Inferior parietal cortex (tissue), 1 donor: ENCODE data around the gene TCERG1L.
"Not testable (repeated sequence)": the region's sequence is repeated elsewhere in the genome, so short reads cannot be mapped to it uniquely, and the experiment has no call there.

ENCODE experiments used
- DNase-seq: peaks from one replicate; pipeline ENCODE4 v3.0.0-alpha.2; 2016; ENCODE audit errors: extremely low spot score

TCERG1L gene

GRCh38 chr10:131167036-131167860 lies 144.3 kb downstream of the TCERG1L start:
- no peak for DNase-seq

GRCh38 chr10:131166486-131166885 lies 145.0 kb downstream of the TCERG1L start:
- no peak for DNase-seq

GRCh38 chr10:131165092-131165491 lies 146.4 kb downstream of the TCERG1L start:
- no peak for DNase-seq

DNA sequence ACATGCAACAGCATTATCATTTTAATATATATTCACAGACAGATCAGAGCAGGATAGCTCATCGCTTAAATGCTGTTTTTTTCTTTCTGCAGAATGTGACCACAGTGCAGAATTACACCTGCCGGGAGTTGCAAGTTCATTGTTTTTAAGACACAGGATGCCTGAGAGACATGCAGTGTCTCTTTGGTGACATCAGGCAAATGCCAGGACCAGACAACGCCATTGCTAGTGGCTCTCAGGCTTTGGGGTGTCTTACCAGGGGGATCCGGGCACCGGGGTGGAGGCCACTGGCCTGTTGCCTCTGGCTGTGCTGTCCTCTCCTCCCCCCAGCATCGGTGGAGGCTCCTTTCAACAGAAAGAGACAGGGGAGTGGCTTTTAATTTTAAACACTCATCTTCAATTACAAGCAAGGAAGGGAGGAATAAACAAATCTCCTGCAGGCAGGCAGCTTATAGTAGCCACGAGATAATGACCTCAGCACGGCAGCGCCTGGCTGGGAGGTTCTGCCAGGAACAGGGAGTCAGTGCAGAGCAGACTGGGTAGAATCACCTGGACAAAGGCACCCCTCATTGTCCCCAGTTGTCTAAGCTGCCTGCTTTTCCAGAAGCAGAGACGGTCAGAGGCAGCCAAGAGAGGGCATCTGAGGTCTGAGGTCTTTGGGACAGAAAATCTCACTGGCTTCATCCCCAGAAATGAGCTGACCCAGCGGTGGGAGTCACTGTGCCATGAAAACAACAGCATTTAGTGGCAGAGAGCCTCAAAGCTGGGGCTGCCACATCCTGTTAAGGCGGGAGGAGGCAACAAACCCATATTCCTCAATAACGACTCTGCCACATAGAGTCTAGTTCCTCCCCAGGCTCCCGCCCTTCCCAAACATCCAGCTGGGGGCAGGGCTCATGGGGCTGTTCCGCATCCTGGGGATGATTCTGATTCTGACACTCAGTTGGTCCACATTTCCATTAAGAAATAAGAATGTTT lies 148.4 kb downstream of the TCERG1L start:
- DNase-seq: no peak

DNA sequence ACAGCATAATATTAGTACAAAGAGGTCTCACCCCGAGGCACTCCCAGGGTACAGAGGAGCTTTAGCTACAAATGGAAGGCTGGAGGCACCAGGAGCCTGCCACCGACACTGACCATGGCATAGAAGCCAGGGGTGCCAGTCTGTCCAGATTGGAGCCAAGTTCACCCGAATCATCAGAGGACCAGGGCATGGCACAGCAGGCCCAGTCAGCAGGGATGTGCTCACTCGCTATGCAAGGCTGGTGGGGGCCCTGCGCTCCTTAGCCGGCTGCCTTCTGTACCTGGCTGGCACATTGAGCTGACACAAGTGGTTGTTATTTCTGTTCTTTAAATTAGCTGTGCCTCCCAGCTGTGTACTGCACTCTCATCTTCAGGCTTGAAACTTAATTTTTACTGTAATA lies 149.3 kb downstream of the TCERG1L start:
- DNase-seq: no peak

DNA sequence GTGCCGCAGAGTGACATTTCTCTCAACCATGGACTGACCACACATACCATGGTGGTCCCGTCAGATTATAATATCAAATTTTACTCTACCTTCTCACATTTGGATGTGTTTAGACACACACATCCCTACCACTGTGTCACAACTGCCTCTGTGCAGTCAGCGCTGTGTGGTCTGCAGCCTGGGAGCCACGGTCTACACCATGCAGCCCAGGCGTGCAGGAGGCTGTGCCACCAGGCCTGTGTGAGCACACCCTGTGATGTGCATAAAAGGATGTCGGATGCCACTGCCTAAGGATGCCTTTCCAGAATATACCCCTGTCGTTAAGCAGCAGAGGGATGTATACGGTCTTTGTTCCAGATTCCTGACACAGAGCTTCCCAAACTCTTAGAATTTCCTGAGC lies 150.4 kb downstream of the TCERG1L start:
- DNase-seq: no peak

GRCh38 chr10:131160219-131160875 lies 151.2 kb downstream of the TCERG1L start:
- DNase-seq: no peak

DNA sequence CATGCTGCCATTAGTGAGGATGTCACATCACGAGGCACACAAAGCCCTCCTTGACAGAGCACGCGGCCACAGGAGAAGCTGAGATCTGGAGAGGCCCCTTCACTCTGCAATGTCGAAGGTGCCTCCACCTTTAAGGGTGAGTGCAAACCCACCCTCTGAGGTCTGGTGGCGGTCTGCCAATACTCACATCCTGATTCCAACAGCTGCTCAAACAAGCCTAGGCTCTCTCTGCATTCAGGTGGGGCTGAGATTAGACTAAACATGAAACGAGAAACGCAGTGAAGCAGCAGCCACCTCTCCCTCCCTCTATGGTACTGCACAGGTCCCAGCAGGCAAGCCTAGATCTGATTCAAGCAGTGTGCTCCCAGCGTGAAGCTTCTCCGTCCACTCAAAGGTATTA lies 151.8 kb downstream of the TCERG1L start:
- DNase-seq: no peak

GRCh38 chr10:131158695-131159094 lies 152.8 kb downstream of the TCERG1L start:
- no peak for DNase-seq

- no peak for DNase-seq
These were observed 153.6 kb downstream of the TCERG1L start for GRCh38 chr10:131157899-131158298.

DNA sequence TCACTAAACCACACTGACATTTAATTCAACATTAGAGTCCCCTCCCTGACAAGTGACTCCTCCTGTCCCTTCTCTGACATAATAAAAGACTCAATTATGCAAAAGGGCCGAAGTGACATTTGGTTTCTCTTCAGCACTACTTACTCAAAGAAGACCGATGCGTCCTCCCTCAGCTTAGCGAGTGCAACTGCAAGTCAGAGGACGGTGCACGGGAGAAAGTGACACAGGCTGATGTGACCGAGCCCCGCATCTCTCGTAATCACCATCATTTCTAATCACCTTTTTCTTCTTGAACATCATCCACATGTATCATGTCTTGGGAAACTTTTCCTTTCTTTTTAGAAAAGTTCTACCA lies 155.7 kb downstream of the TCERG1L start:
- DNase-seq: no peak

- DNase-seq: no peak
These were observed 156.2 kb downstream of the TCERG1L start for GRCh38 chr10:131155218-131155875.

- no peak for DNase-seq
These were observed 157.1 kb downstream of the TCERG1L start for GRCh38 chr10:131154306-131155025.

GRCh38 chr10:131152456-131152855 lies 159.1 kb downstream of the TCERG1L start:
- not testable (repeated sequence) for DNase-seq

DNA sequence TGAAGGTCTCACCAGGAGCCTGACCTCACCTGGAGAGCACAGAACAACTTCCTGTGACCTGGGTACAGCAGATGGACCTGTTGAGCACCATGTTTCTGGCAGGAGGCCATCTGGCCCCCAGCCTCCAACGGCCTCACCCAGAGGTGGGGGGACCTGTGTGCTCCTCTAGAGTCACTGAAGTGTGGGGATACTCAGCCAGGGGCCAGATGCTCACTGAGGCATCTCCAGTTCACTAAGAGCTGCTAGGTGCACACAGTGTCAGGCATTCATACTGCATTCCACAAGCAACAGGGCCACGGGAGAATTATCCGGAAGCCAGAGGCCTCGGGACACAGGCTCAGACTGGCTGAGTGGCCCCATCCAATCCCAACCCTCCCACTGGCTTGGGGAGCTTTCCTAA lies 161.4 kb downstream of the TCERG1L start:
- no peak for DNase-seq

DNA sequence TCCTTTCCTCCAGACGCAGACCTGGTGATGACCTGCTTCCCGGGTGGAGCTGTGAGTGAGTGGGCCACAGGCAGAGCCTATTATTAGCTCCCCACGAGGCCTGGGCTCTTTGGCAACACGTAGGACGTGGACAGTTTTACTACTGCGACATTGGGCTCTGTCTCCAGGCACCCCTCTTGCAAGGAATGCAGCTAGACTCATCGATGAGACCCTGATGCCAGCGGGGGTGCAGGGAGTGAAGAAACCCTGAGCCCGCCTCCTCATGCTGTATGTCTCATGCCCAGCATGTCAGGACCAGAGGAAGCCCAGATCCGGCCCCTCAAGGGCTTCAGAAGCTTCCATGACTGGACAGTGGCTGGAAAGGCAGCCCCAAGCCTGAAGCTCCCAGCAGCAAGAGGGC lies 161.9 kb downstream of the TCERG1L start:
- DNase-seq: no peak

- DNase-seq: no peak
These were observed 162.4 kb downstream of the TCERG1L start for GRCh38 chr10:131149111-131149510.

- DNase-seq: no peak
These were observed 163.3 kb downstream of the TCERG1L start for GRCh38 chr10:131148270-131148669.

- DNase-seq: no peak
These were observed 164.1 kb downstream of the TCERG1L start for GRCh38 chr10:131147301-131147975.

GRCh38 chr10:131146790-131147189 lies 164.7 kb downstream of the TCERG1L start:
- DNase-seq: no peak
